Measurements from ENCODE around the gene MEMO1.
A peak's percentile ranks its signal among the peaks of the same experiment; 100 is the strongest.
"Not testable (repeated sequence)": the region's sequence is repeated elsewhere in the genome, so short reads cannot be mapped to it uniquely, and the experiment has no call there.

The MEMO1 gene

DNA sequence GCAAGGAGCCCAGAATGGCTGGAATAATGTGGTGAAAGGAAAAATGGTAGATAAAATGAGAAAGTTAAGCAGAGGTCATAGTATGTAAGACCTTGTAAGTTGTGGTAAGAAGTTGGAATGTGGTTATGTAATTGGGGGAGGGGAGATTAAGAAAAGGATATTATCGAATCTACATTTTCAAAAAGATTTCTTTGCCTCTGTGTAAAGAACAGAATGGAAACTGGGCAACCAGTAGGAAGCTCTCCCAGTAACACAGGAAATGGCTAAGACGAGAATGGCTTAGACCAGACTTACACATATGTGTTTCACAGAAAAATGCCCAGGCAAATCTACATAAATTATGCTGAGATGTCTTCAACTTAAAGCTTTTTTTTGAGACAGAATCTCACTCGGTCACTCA is 13.2 kb downstream of the MEMO1 start:
- DNase-seq: no peak

DNA sequence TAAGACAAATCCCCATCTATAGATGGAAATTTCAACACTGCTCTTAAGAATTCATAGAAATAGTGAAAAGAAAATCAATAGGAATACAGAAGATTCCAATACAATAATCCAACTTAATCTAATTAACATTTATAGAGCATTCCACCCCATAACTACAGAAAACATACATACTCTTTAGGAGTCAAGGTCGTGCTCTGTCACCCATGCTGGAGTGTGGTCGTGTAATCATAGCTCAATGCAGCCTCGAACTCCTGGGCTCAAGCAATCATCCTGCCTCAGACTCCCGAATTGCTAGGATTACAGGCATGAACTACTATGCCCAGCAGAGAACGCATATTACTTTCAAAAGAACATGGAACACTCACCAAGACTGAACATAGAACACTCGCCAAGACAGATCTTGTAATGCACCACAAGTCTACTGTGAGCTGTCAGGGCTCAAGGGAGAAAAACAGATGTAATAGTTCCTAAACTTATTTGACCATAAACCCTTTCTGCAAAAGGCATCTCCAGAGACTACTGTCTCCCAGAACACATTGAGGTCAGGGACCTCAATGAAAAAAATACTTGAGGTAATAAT is 14.1 kb downstream of the MEMO1 start:
- DNase-seq: no peak

DNA sequence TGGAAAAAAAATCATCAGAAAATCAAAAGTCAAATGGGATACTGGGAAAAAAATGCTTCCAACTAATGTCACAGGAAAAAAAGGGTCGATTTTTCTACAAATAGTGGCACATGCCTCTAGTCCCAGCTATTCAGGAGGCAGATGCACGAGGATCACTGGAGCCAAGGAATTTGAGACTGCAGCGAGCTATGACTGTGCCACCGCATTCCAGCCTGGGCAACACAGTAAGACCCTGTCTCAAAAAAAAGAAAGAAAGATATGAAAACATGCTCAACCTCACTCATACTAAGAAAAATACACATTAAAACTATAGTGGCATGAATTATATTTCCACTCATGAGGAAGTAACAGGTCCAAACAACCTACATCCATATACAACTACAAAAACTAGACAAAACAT is 17.9 kb downstream of the MEMO1 start:
- no peak for DNase-seq

DNA sequence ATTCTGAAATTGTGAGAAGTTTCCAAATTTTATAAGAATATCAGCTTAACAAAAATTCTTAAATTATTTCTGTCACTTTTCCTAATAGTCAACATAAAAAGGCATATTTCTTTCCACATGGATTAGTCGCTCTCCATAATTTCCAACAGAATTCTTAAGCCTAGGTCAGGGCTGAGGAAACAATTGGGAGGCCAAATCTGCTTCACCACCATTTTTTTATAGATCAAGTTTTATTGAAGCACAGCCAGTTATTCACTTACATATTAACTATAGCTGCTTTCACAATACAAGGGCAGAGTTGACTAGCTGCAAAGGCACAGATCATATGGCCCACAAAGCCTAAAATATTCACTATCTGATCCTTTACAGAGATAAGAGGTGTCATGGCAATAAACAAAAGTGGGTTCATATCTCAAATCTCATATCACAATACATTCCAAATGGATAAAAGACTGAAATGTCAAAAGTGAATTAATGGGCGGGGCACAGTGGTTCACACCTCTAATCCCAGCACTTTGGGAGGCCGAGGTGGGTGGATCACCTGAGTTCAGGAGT is 18.7 kb downstream of the MEMO1 start:
- DNase-seq: no peak

DNA sequence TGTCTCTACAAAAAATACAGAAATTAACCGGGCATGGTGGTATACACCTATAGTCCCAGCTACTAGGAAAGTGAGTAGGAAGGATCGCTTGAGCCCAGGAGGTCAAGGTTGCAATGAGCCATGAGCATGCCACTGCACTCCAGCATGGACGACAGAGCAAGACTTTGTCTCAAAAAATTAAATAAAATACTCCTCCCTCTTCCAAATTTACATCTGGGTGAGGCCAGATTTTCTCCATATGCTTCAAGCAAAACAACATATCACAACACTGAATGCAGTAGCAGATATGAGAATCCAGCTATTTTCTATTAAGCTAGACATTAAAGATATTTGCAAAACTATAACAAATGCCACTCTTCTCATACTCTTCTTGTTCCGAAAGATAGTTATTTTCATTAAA is 20.9 kb downstream of the MEMO1 start:
- DNase-seq: no peak

DNA sequence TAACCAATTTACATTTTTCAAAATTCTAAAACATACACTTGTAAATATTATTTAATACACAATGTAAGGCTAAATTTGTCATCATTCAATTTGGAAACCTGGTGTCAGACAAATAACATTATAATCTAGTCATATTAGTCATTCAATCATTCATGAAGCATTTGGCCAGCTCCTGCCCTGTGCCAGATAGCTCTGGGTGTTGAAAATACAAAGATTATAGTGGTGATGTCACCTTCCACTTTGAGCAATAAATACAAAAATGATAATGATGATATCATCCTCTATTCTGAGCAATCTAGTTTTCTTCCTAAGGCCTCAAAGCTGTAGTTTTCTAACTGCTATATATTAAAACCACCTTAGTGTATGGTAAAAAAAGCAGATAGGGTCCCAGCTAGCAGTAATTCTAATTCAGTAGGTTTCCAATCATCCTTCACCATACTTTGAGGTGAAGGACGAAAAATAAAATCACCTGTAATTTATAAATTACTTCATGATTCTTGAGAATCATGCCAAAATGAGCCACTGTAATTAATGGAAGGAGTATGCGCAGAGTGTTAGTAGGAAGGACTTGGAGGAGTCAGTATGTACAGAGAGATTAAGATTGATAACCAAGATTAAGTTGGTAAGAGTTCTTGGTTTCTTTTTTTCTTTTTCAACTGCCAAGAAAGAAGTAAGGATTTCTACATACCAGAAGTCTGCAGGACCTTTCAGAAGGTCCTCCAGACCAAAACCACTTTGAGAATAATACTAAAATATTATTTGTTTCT is 23.2 kb downstream of the MEMO1 start:
- no peak for DNase-seq

DNA sequence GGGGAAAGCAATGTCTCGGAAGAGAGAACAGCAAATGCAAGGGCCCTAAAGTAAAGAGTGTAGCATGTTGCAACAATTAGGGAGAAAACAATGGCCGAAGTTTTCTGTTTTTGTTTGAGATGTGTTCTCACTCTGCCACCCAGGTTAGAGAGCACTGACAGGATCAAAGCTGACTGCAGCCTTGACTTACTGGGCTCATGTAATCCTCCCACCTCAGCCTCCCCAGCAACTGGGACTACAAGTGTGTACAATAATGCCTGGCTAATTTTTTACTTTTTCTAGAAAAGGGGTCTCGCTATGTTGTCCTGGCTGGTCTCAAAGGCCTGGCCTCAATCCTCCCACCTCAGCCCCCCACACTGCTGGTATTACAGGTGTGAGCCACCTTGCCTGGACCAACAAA is 23.9 kb downstream of the MEMO1 start:
- DNase-seq: no peak

DNA sequence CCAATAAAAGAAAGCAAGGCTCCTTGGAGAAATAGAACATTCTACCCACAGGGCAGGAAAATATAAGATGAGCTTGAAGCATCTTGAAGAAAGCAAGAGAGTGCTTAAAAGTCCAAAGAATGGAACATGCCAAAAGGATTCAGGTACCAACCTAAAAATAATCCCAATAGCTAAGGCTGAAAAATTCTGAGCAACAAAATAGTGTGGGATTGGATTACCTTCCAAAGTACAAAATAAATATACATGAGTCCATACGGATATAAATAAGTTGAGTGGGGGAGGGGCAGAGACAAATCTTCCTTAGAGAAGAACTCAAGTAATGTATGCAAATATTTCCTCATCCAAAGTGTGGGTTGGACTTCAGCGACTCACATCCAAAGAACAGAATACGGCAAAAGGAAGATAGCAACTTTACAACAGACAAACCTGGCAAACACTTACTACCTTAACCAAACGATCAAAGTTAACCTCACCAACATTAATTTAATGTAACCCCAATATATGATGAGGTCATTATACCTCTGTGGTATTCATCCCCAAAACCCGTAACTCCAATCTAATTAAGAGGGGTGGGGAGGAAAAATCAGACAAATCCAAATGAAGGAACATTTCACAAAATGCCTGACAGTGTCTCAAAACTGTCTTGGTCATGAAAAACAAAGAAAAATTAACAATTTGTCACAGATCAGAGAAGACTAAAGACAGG is 26.9 kb downstream of the MEMO1 start:
- no peak for DNase-seq

DNA sequence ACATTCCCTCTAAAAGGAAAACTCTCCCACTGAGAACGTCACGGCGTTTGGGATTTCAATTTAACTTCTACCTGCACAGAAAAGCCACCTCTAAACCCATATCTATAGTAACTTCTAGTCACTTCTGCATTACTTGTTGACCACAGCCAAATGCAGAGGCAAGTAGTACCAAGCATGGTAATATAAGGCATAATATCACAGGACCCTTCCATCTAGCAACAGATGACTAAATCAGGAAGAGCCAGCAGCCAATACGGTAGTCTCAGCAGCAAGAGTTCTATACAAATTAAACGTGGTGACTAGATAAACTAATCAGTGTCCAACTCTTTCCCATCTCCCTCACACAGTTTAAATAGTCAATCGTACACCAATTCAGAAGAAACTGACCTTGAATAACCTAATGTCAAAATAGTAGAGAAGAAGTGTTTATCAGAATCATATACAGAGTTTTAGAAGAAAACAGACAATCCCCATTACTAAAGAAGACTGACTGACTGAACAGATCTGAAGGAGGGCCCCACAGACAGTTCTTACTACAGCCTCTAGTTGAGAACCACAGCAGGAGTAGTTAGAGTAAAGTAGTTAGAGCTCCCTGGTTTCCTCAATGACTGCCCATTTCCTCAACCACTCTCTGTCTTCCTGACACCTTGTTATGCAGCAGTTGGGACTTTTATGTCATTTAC is 30.0 kb downstream of the MEMO1 start:
- peak; percentile 20 to 26 for DNase-seq

DNA sequence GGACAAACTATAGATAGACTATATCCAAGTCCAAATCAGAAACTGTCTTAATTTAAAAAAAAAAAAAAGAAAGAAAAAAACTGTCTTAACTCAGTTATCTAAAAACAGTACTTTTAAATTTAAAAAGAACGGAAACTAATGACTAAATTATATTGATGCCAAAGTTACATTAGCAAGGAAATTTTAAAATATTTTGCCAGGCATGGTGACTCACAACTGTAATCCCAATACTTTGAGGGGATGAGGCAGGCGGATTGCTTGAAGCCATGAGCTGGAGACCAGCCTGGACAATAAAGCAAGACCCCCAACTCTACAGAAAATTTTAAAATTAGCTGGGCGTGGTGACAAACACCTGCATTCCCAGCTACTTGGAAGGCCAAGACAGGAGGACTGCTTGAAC is 30.9 kb downstream of the MEMO1 start:
- no peak for DNase-seq

DNA sequence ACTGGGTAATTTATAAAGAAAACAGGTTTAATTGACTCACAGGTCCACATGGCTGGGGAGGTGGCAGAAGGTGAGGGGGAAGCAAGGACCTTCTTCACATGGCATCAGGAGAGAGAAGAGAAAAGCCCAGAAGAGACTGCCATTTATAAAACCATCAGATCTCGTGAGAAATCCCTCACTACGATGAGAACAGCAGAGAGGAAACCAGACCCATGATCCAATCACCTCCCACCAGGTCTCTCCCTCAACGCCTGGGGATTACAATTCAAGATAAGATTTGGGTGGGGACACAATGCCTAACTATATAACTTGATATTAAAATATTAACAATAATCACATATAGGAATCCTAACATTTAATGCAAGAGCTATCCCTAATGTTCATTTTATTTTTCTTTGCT is 31.8 kb downstream of the MEMO1 start:
- no peak for DNase-seq

DNA sequence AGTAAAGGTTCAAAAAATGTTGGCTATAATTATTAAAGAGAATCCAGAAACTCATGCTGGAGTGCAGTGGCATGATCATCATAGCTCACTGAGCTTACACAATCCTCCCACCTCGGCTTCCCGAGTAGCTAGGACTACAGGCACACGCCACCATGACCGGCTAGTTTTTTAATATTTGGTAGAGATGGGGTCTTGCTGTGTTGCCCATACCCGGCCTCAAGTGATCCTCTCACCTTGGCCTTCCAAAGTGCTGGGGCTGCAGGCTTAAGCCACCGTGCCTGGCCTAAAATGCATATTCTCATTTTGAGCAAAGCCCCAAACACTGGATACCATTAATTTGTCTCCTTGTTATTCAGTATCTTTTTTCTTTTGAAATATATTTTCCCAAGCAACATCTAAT is 32.4 kb downstream of the MEMO1 start:
- no peak for DNase-seq

DNA sequence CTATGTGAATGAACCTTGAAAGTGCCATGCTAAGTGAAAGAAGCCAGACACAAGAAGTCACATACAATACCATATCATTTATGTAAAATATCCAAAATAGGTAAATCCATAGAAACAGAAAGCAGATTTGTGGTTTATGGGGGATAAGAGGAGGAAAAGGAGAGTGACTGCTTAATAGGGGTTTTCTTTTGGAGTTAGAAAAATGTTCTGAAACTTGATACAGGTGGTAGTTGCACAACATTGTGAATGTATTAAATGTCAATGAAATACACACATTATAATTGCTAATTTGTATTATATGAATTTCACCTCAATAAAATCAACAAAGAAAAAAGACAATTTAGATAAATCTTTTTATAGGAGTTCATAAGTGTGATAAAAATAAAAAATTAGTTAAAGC is 37.1 kb downstream of the MEMO1 start:
- no peak for DNase-seq

DNA sequence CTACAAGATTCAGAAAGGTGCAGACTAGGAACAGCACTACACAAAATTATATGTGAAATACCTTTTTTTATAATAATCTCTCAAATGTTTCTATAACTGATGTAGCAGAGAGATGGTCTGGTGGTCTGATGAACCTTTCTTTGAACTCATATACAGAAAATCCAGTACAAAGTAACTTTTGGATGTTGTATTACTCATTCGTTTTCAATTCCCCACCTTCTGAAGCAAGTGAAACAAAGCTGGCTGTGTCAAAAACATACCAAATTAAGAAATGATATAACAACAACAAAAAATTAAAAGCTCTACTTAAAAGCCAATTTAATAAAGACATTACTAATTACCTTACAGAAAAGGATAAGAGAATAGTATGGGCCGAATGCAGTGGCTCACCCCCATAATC is 38.7 kb downstream of the MEMO1 start:
- DNase-seq: no peak

DNA sequence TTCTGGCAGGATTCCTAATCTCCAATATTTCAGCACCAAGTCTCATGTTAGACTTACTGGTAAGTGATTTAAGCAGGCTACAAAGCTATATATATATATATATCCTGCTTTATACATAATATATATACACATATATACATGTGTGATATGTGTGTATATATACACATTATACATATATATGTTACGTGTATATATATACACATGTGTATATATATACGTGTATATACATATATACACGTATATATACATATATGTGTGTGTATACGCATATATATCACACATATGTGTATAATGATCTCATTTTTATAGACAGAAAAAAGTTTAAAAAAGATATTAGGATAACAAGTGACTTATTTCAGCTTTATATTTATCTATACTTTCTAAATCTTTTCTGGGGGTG is 41.6 kb downstream of the MEMO1 start:
- DNase-seq: no peak

DNA sequence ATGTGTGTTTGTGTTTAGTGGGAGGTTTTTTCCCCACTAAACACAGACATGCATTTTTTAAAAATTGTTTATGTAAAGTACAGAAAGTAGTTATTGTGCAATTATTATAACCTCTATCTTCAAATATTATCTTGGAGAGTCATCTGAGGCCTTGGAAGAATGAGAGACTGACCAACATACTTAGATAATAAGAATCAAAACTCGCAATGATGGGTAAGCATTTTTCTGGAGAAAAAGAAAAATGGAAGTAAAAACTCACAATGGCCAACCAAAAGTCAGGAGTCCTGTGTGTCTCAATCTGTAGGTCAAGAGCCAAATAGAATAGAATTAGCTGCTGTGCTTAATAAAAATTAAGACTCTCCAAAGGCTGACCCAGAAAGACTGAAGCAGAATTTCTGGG is 43.0 kb downstream of the MEMO1 start:
- DNase-seq: no peak

DNA sequence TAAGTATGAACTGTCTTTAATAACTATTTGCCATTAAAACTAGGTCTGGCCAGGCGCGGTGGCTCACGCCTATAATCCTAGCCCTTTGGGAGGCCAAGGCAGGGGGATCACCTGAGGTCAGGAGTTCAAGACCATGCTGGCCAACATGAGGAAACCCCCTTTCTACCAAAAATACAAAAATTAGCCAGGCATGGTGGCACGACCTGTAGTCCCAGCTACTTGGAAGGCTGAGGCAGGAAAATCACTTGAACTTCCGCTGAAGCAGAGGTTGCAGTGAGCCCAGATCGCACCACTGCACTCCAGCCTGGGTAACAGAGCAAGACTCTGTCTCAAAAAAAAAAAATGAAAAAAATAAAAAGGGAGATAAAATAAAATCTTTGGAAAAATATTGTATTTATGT is 44.4 kb downstream of the MEMO1 start:
- DNase-seq: not testable (repeated sequence)

DNA sequence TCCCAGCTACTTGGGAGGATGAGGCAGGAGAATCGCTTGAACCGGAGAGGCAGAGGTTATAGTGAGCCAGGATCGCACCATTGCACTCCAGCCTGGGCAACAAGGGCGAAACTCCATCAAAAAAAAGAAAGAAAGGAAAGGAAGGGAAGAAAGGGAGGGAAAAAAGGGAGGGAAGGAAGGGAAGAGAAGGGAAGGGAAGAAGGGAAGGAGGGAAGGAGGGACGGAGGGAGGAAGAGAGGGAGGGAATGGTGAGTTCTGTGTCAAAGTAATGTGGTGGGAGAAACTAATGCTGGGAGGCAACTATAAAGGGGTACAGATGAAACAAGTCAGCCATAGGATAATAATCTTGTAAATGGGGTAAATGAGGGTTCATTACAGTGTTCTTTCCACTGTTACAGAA is 45.7 kb downstream of the MEMO1 start:
- DNase-seq: no peak

DNA sequence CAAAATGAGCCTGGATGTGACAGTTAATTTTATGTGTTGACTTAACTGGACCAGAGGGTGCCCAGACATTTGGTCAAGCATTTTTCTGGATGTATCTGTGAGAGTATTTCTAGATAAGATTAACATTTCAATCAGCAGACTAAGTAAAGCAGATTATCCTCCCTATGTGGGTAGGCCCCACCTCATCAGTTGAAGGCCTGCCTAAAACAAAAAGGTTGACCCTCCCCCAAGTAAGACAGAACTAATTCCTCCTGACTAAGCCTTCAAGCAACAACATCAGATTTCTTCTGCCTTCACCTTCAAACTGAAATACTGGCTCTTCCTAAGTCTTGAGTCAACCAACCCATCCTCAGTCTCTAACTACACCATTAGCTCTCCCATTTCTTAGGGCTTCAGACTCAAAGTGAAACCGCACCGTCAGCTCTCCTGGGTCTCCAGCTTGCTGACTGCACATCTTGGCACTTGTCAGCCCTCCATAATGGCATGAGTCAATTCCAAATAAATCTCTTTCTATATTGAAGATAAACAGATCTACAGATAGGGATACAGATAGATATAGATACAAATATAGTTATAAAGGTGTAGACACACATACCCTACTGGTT is 47.9 kb downstream of the MEMO1 start:
- DNase-seq: no peak

DNA sequence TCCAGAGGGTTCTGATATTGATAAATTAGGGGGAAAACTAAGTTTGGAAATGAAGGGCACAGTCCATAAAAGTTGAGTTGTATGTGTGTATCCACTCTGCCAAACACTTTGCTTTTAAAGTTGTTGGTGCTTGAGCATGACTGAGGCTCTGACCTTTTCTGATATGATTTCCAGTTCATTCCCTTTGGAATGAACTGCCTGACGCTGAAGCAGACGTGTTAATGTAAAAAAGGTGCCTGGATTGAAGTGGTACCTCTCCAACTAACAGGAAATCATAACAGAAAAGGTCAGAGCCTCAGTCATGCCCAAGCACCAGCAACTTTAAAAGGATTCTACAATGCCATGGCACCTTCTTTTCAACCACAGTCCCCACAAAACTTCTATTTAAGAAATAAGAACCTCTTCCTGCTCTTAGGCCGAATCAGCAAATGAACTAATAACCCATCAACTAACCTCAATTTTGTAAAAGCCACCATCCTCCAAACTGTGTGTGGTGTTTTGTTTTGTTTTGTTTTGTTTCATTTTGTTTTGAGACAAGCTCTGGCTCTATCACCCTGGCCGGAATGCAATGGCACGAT is 52.6 kb downstream of the MEMO1 start:
- DNase-seq: no peak

DNA sequence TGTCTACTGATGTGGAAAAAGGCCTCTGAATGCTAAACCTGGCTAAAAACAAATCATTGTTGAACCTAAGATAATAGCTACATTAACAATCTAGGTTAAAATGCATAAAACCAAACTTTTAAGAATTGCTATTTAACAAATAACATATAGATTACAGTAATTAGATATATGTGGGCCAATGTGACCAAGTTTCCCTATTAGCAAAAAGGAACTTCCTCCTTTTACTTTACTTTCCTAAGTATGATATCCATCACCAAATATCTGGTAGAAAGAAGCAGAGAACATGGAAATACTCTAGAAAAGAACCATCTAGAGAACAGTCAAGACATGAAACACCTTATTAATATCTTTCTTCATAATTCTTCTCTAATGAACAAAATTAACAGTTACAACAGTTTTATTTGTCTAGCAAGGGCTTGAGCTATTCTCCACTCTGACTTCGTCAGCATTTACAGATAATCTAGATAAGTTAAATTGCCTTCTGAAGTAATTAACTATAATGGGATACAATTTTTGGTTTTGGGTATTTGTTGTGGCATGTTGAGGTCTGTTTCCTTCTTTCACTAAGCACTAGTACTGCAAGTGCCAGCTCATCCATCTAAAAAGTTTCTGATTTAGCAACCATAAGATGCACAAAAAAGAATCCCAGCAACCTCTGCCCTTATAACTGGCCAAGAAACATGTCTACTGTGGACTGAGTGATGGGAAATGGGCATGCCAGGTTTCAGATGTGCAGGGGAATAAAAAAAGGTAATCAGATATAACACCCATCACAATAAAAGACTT is 53.3 kb downstream of the MEMO1 start:
- DNase-seq: peak in 1 of 2 experiments; percentile 8

DNA sequence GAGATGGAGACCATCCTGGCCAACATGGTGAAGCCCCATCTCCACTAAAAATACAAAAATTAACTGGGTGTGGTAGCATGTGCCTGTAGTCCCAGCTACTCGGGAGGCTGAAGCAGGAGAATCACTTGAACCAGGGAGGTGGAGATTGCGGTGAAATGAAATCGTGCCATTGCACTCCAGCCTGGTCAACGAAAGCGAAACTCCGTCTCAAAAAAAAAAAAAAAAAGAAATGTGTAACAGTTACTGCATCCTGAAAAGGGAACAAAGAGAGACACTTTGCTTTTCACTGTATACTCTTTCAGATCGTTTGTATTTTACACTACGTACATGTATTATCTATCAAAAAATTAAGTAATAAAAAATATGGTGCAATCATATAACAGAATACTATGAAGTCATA is 53.9 kb downstream of the MEMO1 start:
- not testable (repeated sequence) for DNase-seq
